ENCODE results near the gene BEND7.

BEND7 gene

DNA sequence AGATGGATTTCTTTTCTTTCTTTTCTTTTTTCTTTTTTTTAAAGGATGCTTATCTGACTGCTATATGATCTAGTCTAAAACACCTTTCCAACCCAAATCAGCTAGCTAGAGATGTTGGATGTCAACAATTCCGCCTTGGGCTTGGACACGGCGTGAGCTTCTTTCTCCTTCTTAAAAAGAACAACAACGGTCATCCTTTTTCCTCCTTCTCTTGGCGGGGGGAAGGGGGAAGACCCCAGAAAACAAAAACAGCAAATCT lies 1.0 kb downstream of the BEND7 start:
- no peak overlapping the region for H3K4me3 ChIP-seq (ENCODE audit: low read depth, low read length)
- no peak for DNase-seq (ENCODE audit: low read depth)
- TF ChIP-seq MYC (IDR thresholded peaks at IDR 0.05; ENCODE audit: low read depth, low read length) = no peak
- TF ChIP-seq POLR2A (IDR thresholded peaks at IDR 0.05; ENCODE audit: extremely low read depth, insufficient read length) = no peak
- TF ChIP-seq, protein P1, sequence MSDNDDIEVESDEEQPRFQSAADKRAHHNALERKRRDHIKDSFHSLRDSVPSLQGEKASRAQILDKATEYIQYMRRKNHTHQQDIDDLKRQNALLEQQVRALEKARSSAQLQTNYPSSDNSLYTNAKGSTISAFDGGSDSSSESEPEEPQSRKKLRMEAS (IDR thresholded peaks at IDR 0.05; ENCODE audit: low read depth, low read length) = no peak
- TF ChIP-seq, protein P2, sequence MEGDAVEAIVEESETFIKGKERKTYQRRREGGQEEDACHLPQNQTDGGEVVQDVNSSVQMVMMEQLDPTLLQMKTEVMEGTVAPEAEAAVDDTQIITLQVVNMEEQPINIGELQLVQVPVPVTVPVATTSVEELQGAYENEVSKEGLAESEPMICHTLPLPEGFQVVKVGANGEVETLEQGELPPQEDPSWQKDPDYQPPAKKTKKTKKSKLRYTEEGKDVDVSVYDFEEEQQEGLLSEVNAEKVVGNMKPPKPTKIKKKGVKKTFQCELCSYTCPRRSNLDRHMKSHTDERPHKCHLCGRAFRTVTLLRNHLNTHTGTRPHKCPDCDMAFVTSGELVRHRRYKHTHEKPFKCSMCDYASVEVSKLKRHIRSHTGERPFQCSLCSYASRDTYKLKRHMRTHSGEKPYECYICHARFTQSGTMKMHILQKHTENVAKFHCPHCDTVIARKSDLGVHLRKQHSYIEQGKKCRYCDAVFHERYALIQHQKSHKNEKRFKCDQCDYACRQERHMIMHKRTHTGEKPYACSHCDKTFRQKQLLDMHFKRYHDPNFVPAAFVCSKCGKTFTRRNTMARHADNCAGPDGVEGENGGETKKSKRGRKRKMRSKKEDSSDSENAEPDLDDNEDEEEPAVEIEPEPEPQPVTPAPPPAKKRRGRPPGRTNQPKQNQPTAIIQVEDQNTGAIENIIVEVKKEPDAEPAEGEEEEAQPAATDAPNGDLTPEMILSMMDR (IDR thresholded peaks at IDR 0.05; ENCODE audit: low read depth, low read length) = no peak

DNA sequence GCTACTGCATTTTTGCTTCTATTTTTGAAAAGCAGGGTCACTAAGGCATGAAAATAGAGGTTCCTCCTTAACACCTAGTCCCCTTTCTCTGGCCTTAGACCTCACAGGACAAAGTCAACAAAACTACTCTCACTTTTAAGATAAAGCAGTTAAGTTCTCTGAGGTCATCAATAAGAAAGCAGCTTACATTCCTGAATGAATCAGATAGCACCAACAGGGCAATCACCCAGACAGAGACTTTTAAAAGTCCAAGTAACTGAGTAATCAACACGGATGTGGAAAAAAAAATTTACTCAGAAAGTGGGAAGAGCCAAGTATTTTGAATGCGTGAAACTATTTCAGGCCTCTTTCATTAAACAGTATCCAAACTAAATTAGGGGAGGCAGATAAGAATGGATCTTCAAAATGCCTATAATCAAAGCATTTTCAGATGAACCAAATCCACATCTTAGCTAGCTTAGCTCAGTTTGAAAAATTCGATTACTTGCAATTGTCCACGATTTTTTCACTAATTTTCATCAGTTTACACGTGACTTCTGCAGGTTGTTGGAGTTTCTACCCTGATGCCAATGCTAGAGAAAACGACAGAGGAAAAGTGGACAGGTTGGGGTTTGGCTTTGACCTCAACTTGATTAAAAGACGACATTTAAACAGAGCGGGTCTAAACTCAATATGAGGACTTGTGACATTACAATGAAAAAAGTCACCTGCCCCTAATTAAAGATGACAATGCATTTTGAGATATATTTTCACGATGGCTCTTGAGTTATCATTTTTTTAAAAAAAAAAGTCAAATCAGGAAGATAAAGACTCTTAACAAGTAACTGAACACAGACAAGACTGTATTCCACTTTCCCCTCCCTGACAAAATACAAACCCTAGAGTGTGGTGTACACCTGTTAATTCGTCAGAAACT lies 1.6 kb downstream of the BEND7 start:
- no peak for TF ChIP-seq MYC (IDR thresholded peaks at IDR 0.05; ENCODE audit: low read depth, low read length)
- TF ChIP-seq, protein P1 (IDR thresholded peaks at IDR 0.05; ENCODE audit: low read depth, low read length) = no peak
- TF ChIP-seq, protein P2 (IDR thresholded peaks at IDR 0.05; ENCODE audit: low read depth, low read length) = no peak
- TF ChIP-seq POLR2A (IDR thresholded peaks at IDR 0.05; ENCODE audit: extremely low read depth, insufficient read length) = no peak
- DNase-seq (ENCODE audit: low read depth) = no peak

DNA sequence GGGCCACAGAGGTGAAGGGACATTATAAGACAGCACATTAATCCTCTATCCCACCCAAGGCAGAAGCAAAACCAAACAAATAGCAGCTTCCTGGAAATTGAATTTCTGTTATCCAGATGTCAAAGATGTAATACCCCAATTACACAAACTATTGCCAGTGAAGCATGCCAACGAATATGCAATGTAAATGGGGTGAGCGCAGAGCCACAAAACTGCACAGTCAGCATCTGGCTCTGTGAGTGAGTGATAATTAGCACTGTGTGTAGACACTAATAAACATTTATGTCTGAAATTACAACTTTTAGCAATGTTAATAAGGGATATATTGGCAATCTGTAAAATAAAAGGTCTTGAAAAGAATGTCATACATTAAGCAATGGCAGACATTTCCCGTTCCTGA lies 3.2 kb downstream of the BEND7 start:
- no peak for DNase-seq (ENCODE audit: low read depth)
- H3K4me3 ChIP-seq (ENCODE audit: low read depth, low read length) = no peak overlapping the region
- TF ChIP-seq, protein P1 (IDR thresholded peaks at IDR 0.05; ENCODE audit: low read depth, low read length) = no peak
- TF ChIP-seq POLR2A (IDR thresholded peaks at IDR 0.05; ENCODE audit: extremely low read depth, insufficient read length) = no peak
- TF ChIP-seq MYC (IDR thresholded peaks at IDR 0.05; ENCODE audit: low read depth, low read length) = no peak
- TF ChIP-seq, protein P2 (IDR thresholded peaks at IDR 0.05; ENCODE audit: low read depth, low read length) = no peak

More for the DNA sequence above, 1.6 kb downstream of the BEND7 start:
- H3K4me3 ChIP-seq (ENCODE audit: low read depth, low read length) = no peak overlapping the region

DNA sequence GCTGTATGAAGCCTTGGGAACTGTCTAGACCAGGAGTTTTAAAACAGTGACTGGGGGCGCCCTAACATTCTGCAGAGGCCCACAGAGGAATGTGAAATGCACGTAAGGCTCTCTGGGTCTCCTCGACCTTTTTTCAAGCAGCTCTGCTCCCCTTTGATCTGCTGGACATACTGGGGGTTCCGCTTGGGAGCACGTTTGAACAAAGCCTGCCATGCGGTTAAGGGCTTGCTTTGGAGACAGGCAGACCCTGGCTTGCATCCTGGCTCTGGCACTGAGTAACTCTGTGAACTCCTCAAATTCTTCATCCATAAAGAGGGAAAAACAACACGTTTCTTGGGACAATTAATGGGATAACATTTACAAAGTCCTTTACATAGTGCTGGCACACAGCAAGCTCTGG lies 7.8 kb downstream of the BEND7 start:
- DNase-seq (ENCODE audit: low read depth) = no peak
- TF ChIP-seq, protein P2 (IDR thresholded peaks at IDR 0.05; ENCODE audit: low read depth, low read length) = no peak
- TF ChIP-seq MYC (IDR thresholded peaks at IDR 0.05; ENCODE audit: low read depth, low read length) (no peak), POLR2A (IDR thresholded peaks at IDR 0.05; ENCODE audit: extremely low read depth, insufficient read length) (no peak)
- TF ChIP-seq, protein P1 (IDR thresholded peaks at IDR 0.05; ENCODE audit: low read depth, low read length) = no peak
- no peak overlapping the region for H3K4me3 ChIP-seq (ENCODE audit: low read depth, low read length)

DNA sequence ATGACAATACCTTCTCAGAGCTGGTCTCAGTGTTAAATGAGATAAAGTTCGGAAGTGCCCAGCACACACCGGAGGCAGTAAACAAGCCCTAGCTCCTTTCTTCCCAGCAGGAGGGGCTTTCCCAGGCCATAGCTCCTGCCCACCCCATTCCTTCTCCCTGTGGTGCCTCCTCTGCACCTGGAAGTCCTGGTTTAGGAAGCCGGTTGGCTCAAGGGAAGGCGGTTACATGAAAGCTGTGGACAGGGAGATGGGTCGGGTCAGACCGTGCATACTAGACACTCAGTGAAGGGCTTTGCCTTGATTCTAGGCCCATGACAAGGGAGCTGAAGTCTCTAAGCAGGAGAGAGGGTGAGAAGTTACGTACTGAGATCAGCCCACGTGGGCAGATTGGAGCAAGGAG lies 8.6 kb downstream of the BEND7 start:
- no peak for DNase-seq (ENCODE audit: low read depth)
- TF ChIP-seq, protein P2 (IDR thresholded peaks at IDR 0.05; ENCODE audit: low read depth, low read length) = no peak
- TF ChIP-seq POLR2A (IDR thresholded peaks at IDR 0.05; ENCODE audit: extremely low read depth, insufficient read length) = no peak
- TF ChIP-seq, protein P1 (IDR thresholded peaks at IDR 0.05; ENCODE audit: low read depth, low read length) = no peak
- TF ChIP-seq MYC (IDR thresholded peaks at IDR 0.05; ENCODE audit: low read depth, low read length) = no peak
- H3K4me3 ChIP-seq (ENCODE audit: low read depth, low read length) = no peak overlapping the region

Data from NB4 (cell line).